ACC112 (cell line): ENCODE results near the gene URGCP.
A peak's percentile ranks its signal among the peaks of the same experiment; 100 is the strongest.

Source experiments
- H2AFZ ChIP-seq: fragments of 200-600 bp; sonication (generic); one replicate; pipeline ENCODE4 v1.6.0; 2017; ENCODE audit warnings: antibody characterized with exemption, low read length; ENCODE audit not compliant: unreplicated experiment
- H3K27ac ChIP-seq: fragments of 200-600 bp; sonication (generic); 2 replicates; pipeline ENCODE4 v1.5.1; 2014; ENCODE audit warnings: low read depth, mild to moderate bottlenecking, antibody characterized with exemption, low read length, moderate library complexity
- H3K27me3 ChIP-seq: fragments of 200-600 bp; sonication (generic); 2 replicates; pipeline ENCODE4 v1.6.1; 2014; ENCODE audit warnings: mild to moderate bottlenecking, antibody characterized with exemption, low read length, moderate library complexity, mixed read lengths; ENCODE audit not compliant: insufficient read depth
- H3K36me3 ChIP-seq: fragments of 200-600 bp; sonication (generic); 2 replicates; pipeline ENCODE4 v1.6.1; 2016; ENCODE audit warnings: mild to moderate bottlenecking, antibody characterized with exemption, low read length, moderate library complexity, mixed read lengths; ENCODE audit not compliant: insufficient read depth
- H3K4me1 ChIP-seq: fragments of 200-600 bp; sonication (generic); one replicate; pipeline ENCODE4 v1.6.1; 2016; ENCODE audit warnings: low read length, mixed read lengths; ENCODE audit not compliant: insufficient read depth, unreplicated experiment, control insufficient read depth
- H3K4me3 ChIP-seq: fragments of 200-600 bp; sonication (generic); 2 replicates; pipeline ENCODE4 v1.5.1; 2014; ENCODE audit warnings: mild to moderate bottlenecking, low read depth, low read length
- H3K79me2 ChIP-seq: fragments of 200-600 bp; sonication (generic); one replicate; pipeline ENCODE4 v1.6.0; 2016; ENCODE audit warnings: low read length; ENCODE audit not compliant: control insufficient read depth, unreplicated experiment, insufficient read depth

Gene URGCP

GRCh38 chr7:43906331-43907010 lies at the start of gene URGCP:
TSS of gene URGCP (minus strand) at chr7:43906596. CDS start at chr7:43906575, 21 bp downstream.
- peak within 1 kb of the TSS; percentile 100 for H2AFZ ChIP-seq
- H3K4me1 ChIP-seq: peaks cover 12% of the 10 kb centered on the region
- no peaks in the 10 kb centered on the region for H3K27me3 ChIP-seq
- no peaks in the 10 kb centered on the region; the same call in 1 of the 2 replicates for H3K36me3 ChIP-seq
- peak within 1 kb of the TSS; percentile 83 for H3K4me3 ChIP-seq
- H3K27ac ChIP-seq: peak within 1 kb of the TSS; percentile 26; the same call in 1 of the 2 replicates
- H3K79me2 ChIP-seq: peaks cover 46% of the 10 kb centered on the region

GRCh38 chr7:43956027-43956426 lies 49.6 kb upstream of the URGCP start:
- Histone ChIP-seq H3K79me2 (no peaks in the 10 kb centered on the region), H3K4me1 (no peaks in the 10 kb centered on the region), H2AFZ (no peak overlapping the region), H3K27me3 (no peaks in the 10 kb centered on the region), H3K36me3 (peaks cover 3% of the 10 kb centered on the region; the same call in 1 of the 2 replicates), H3K4me3 (no peak overlapping the region), H3K27ac (no peak overlapping the region)

- Histone ChIP-seq H3K4me3 (no peak overlapping the region), H3K27ac (no peak overlapping the region), H3K4me1 (no peaks in the 10 kb centered on the region), H3K36me3 (no peaks in the 10 kb centered on the region), H3K79me2 (no peaks in the 10 kb centered on the region), H3K27me3 (no peaks in the 10 kb centered on the region), H2AFZ (no peak overlapping the region)
These were observed 48.3 kb upstream of the URGCP start for GRCh38 chr7:43954524-43955228.

- no peaks in the 10 kb centered on the region for H3K4me1 ChIP-seq
- no peak overlapping the region for H3K27ac ChIP-seq
These were observed 46.7 kb upstream of the URGCP start for GRCh38 chr7:43953071-43953470.

DNA sequence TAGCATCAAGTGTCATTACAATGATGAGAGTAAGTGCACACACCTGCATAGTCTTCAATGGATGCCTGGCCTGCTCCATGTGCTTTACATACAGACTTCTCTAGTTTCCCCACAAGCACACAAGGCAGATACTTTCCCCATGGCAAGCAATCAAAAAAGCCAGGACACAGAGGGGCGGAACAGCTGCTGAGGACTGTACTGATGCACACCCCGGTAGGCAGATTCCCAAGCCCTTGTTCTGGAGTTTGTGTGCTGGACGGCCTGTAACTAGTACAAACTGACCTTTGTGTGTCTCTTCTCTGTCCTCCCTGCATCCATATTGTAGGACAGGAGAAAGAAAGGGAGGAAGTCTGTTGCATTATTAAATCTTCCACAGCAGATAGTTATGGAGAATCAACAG lies 45.6 kb upstream of the URGCP start:
- Histone ChIP-seq H3K27me3 (no peaks in the 10 kb centered on the region), H3K36me3 (no peaks in the 10 kb centered on the region), H3K4me1 (no peaks in the 10 kb centered on the region), H3K79me2 (no peaks in the 10 kb centered on the region), H3K27ac (no peak overlapping the region), H3K4me3 (no peak overlapping the region), H2AFZ (no peak overlapping the region)

More at GRCh38 chr7:43953071-43953470, 46.7 kb upstream of the URGCP start:
- Histone ChIP-seq H3K27me3 (no peaks in the 10 kb centered on the region), H3K79me2 (no peaks in the 10 kb centered on the region), H2AFZ (no peak overlapping the region), H3K4me3 (no peak overlapping the region), H3K36me3 (no peaks in the 10 kb centered on the region)

DNA sequence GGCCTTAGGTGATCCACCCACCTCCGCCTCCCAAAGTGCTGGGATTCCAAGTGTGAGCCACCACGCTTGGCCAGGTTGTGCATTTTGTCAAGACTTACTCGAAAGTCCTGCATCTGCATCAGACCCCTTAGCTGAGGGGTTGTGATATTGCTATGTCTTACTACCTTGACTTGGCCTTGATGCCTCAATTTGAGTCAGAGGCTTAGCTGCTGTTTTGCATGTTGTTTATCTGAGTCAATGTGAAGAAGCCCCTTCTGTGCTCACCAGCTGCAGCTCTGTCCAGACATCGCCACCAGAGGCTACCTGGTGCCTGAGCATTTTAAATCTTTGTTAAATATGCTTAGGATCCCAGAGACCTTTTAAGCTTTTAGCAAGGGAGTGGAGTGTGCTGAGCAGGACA lies 37.9 kb upstream of the URGCP start:
- H3K4me1 ChIP-seq: no peaks in the 10 kb centered on the region
- no peaks in the 10 kb centered on the region for H3K79me2 ChIP-seq
- H3K4me3 ChIP-seq: no peak overlapping the region
- no peaks in the 10 kb centered on the region for H3K36me3 ChIP-seq
- no peak overlapping the region for H2AFZ ChIP-seq
- H3K27ac ChIP-seq: no peak overlapping the region
- H3K27me3 ChIP-seq: no peaks in the 10 kb centered on the region

DNA sequence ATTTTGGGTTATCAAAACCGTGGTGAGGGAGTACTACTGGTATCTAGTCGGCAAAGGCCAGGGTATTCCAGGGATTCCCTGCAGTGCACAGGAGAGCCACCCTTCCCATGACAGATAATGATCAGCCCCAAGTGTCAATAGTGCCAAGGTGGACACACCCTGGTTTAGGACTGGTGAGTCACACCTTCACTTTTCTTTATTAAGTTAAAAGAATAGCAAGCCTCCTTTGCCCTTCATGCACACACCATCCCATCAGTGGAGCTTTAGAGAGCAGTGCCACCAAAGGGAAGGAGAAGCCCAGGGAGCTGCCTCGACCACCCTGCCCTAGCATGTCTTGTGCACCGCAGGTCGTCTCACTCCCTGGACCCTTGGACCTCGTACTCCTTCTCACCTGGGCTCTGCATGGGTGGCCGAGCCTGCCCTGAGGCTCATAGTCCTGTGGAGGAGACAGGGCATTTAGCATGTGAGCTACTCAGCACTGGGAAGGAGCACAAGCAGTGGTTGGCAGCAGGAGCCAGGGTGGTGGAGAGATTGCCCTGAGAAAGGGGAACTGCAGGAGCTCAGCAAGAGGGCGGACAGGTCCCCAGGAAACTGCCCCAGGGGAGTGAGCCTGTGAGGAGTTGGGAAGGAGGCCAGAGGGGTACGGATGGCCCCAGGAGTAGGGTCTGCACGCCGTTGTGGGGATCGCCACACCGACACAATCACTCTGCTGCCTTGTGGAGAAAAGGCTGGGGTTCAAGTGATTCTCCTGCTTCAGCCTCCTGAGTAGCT lies 37.2 kb upstream of the URGCP start:
- Histone ChIP-seq H3K4me1 (no peaks in the 10 kb centered on the region), H3K36me3 (no peaks in the 10 kb centered on the region), H3K27ac (no peak overlapping the region), H3K4me3 (no peak overlapping the region), H3K79me2 (no peaks in the 10 kb centered on the region), H2AFZ (no peak overlapping the region), H3K27me3 (no peaks in the 10 kb centered on the region)

GRCh38 chr7:43942997-43943396 lies 36.6 kb upstream of the URGCP start:
- no peaks in the 10 kb centered on the region for H3K4me1 ChIP-seq
- H3K4me3 ChIP-seq: no peak overlapping the region
- H3K27ac ChIP-seq: no peak overlapping the region
- no peaks in the 10 kb centered on the region for H3K27me3 ChIP-seq
- H3K79me2 ChIP-seq: no peaks in the 10 kb centered on the region
- H3K36me3 ChIP-seq: no peaks in the 10 kb centered on the region
- no peak overlapping the region for H2AFZ ChIP-seq

DNA sequence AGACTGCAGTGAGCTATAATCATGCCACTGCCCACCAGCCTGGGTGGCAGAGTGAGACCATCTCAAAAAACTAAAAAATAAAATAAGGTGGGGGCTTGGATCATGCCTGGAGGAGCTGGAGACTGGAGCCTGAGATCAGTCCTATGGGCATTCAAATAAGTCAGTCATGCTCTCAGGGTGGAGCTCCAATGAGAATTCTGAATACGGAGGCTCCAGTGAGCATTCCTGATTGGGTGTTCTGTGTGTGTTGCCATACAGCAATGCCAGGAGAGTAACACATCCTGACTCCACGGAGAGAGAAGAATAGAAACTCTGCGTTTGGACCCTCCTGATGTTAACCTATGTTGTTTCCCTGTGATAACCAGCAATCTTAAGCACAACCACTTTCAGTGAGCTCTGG lies 35.9 kb upstream of the URGCP start:
- no peaks in the 10 kb centered on the region for H3K27me3 ChIP-seq
- no peaks in the 10 kb centered on the region for H3K4me1 ChIP-seq
- no peaks in the 10 kb centered on the region for H3K79me2 ChIP-seq
- H3K4me3 ChIP-seq: no peak overlapping the region
- H2AFZ ChIP-seq: no peak overlapping the region
- H3K27ac ChIP-seq: no peak overlapping the region
- no peaks in the 10 kb centered on the region for H3K36me3 ChIP-seq

- no peak overlapping the region for H2AFZ ChIP-seq
- no peak overlapping the region for H3K4me3 ChIP-seq
- no peaks in the 10 kb centered on the region for H3K79me2 ChIP-seq
- H3K4me1 ChIP-seq: no peaks in the 10 kb centered on the region
- no peak overlapping the region for H3K27ac ChIP-seq
- no peaks in the 10 kb centered on the region for H3K36me3 ChIP-seq
- H3K27me3 ChIP-seq: no peaks in the 10 kb centered on the region
These were observed 32.6 kb upstream of the URGCP start for GRCh38 chr7:43938892-43939482.
